NCI-H748 (cell line): ENCODE results near the gene STARD6.
"Not testable (repeated sequence)": the region's sequence is repeated elsewhere in the genome, so short reads cannot be mapped to it uniquely, and the experiment has no call there.

Experiments
- DNase-seq: peaks from one replicate; lab custom pipeline; 2025; ENCODE audit not compliant: unreplicated experiment; lab: John Stamatoyannopoulos, UW

Gene STARD6

DNA sequence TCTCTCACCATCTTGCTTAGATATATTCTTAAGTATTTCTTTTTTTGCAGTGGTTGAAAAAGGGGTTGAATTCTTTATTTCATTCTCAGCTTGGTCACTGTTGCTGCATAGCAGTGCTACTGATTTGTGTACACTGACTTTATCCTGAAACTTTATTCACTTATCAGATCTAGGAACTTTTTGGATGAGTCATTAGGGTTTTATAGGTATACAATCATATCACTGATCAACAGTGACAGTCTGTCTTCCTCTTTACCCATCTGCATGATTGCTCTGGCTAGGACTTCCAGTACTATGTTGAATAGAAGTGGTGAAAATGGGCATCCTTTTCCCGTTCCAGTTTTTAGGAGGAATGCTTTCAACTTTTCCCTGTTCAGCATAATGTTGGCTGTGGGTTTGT, 6.5 kb downstream of the STARD6 start:
- DNase-seq: no peak

GRCh38 chr18:54338230-54338629, 19.4 kb downstream of the STARD6 start:
- DNase-seq: no peak

DNA sequence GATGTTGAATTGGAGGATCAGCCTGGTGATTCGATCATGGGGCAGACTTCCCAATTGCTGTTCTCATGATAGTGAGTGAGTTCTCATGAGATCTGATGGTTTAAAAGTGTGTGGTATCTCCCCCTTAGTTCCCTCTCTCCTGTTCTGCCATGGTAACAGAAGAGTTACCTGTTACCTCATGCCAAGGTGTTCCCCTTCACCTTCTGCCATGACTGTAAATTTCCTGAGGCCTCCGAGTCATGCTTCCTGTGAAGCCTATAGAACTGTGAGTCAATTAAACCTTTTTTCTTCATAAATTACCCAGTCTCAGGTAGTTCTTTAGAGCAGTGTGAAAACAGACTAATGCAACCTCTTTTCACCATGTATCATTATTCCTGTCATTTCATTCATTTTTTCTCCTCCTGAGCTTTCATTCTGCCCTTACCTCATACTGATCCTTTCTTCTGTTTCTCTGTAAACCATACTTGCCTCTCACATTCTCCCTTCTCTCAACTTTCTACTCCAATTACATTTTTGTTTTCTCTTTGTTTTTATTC, 22.0 kb downstream of the STARD6 start:
- no peak for DNase-seq

DNA sequence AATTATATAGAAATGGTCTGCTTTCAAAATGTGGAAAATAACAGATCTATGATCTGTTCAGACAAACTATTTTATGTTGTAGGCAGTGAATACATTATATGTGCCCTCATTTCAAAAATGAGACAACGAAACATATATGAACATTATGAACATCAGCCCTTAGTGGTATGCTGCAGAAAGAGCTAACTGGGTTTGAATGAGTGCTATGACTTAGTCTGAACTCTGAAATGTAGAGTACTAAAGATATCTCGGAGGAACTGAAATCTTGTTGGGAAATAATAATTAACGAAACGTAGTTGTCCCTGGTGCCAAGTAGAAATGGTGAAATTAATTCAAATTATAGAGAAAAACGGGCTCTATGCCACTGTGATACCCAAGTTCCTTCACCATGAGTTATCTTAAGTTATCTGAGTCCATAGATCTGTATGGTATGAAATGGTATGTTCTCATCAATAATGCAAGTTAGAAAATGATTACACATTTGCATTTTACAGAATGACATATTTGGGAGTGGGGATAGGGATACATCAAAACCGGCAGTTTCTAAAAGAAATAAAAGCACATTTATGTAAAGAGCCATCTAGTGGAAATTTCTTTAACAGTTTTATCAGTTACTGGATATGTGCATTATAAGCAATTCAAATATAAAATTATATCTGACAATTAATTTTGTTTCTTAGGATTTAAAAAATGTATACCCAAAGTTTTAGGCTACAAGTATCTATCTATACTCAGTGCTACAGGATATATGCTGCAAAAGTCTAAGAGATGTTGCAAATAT, 26.7 kb downstream of the STARD6 start:
- no peak for DNase-seq

GRCh38 chr18:54329787-54330186, 27.9 kb downstream of the STARD6 start:
- no peak for DNase-seq

DNA sequence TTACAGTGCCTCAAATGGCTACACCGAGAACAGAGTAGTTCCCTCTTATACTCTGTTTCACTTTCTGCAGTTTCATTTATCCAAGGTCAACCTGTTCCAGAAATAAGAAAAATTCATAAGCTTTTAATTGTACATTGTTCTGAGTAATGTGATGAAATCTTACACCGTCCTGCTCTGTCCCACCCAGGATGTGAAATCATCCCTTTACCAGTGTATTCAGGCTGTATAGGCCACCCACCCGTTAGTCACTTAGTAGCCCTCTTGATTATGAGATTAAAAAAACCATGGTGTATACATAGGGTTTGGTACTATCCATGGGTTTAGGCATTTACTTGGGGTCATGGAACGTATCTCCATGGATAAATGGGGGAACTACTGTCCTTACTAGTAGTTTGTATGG, 29.8 kb downstream of the STARD6 start:
- DNase-seq: no peak

- no peak for DNase-seq
Observed at GRCh38 chr18:54323970-54324369, 33.7 kb downstream of the STARD6 start.

- no peak for DNase-seq
Observed at GRCh38 chr18:54323561-54323960, 34.1 kb downstream of the STARD6 start.

- DNase-seq: no peak
Observed at GRCh38 chr18:54316071-54316820, 41.4 kb downstream of the STARD6 start.

GRCh38 chr18:54309564-54309963, 48.1 kb downstream of the STARD6 start:
- peak; percentile 25 for DNase-seq

GRCh38 chr18:54303408-54303807, 54.2 kb downstream of the STARD6 start:
- no peak for DNase-seq

- not testable (repeated sequence) for DNase-seq
Observed at GRCh38 chr18:54298991-54299390, 58.7 kb downstream of the STARD6 start.

DNA sequence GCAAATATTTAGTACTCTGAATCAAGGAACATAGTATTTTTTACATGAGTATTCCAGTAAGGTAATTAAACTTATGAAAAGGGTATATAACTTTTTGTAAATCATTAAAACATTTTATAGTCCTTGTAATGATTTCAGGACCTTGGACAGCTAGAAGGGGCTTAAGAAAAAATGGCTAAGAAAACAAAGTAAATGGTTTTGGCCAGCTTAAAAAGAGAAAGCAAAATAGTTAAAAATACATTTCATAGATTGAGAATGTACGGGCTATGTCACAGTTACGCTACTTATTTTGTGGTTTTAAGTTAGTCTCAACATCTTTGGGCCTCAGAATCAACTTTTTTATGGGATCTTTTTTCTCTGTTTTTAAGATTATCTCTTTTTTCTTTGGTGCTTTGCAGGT, 61.6 kb downstream of the STARD6 start:
- DNase-seq: no peak

DNA sequence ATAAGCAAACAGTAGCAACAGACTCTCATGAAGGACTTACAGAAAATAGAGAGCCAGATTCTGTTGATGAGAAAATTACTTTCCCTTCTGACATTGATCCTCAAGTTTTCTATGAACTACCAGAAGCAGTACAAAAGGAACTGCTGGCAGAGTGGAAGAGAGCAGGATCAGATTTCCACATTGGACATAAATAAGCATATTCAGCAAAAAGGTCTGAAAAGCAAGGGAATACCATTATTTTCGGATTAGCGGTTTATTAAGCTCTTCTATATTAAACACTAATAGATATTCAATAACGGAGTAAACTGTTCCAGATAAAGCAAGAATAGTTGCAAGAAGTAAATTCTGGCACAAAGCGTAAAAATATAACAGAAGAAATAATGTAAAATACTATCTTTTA, 63.4 kb downstream of the STARD6 start:
- no peak for DNase-seq

- no peak for DNase-seq
Observed at GRCh38 chr18:54284981-54285785, 72.5 kb downstream of the STARD6 start.

GRCh38 chr18:54284535-54284934, 73.1 kb downstream of the STARD6 start:
- DNase-seq: no peak

GRCh38 chr18:54280220-54280569, 77.5 kb downstream of the STARD6 start:
- peak; percentile 12 for DNase-seq

DNA sequence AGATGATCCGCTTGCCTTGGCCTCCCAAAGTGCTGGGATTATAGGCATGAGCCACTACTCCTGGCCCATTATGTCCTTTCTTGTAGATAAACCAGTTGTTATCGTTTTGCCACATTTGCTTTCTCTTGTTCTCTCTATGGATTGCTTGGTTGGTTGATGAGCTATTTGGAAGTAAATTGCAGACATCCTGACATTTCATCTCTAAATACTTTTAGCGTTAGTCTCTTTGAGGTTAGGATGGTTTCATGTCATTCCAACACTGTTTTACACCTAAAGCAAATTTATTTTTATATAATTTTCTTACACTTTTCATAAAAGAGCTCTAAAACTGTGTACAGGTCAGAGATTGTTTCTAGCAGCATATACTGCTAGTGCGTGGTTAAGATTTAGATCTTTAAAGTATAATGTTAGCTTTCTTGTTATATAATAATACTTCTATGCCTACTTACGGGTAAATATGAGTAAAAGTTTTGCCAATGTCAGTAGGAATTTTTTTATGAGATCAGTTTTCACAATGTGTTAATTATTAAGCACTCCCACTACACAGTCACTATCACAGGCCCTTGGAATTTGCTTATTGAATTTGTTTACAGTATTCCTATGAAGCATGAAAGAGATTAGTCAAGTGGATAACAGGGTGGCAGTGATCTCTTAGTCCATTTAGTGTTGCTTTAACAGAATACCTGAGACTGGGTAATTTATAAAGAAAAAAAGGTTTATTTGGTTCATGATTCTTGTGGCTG, 78.0 kb downstream of the STARD6 start:
- no peak for DNase-seq

GRCh38 chr18:54278615-54279014, 79.0 kb downstream of the STARD6 start:
- DNase-seq: no peak

- DNase-seq: no peak
Observed at GRCh38 chr18:54277899-54278298, 79.8 kb downstream of the STARD6 start.
